Esophagus muscularis mucosa (tissue), 4 donors: ENCODE measurements around the gene PHC2. TPM values are rescaled to one million over a fixed set of nuclear protein-coding genes. Genes with fewer than 3 reads are reported as not detected.

ENCODE experiments used
- DNase-seq: peaks from one replicate; pipeline ENCODE4 v3.0.0-alpha.2; 2017; ENCODE audit errors: extremely low spot score
- H3K27ac ChIP-seq, 4 donors: fragments of 200-600 bp; sonication (generic); replicated peaks in 1 of 4; 1 replicate in 3 of 4; 2 replicates in 1 of 4; pipeline ENCODE4 v1.5.1; 2016 to 2019; ENCODE audit warnings: mild to moderate bottlenecking in 1 of 4
- H3K27me3 ChIP-seq, 4 donors: fragments of 200-600 bp; sonication (generic); one replicate each; pipeline versions ENCODE4 v1.5.1 to v1.6.0; 2016 to 2019
- H3K36me3 ChIP-seq, 4 donors: fragments of 200-600 bp; sonication (generic); one replicate each; pipeline ENCODE4 v1.5.1; 2016 to 2019
- H3K4me1 ChIP-seq, 4 donors: fragments of 200-600 bp; sonication (generic); one replicate each; pipeline ENCODE4 v1.5.1; 2016 to 2019
- H3K4me3 ChIP-seq, 4 donors: fragments of 200-600 bp; sonication (generic); 1 replicate in 2 of 4; 2 replicates in 2 of 4; pipeline ENCODE4 v1.5.1; 2016 to 2019; ENCODE audit warnings: mild to moderate bottlenecking in 4 of 4, moderate library complexity in 1 of 4
- H3K9me3 ChIP-seq, 4 donors: fragments of 200-600 bp; sonication (generic); 1 replicate in 3 of 4; 2 replicates in 1 of 4; pipeline ENCODE4 v1.5.1; 2016 to 2019
- EP300 ChIP-seq: sonication (generic); formaldehyde crosslinking; IDR thresholded peaks from one replicate; pipeline ENCODE4 v1.6.1; 2017; ENCODE audit warnings: antibody characterized with exemption
- POLR2A ChIP-seq: fragments of 450-650 bp; IDR thresholded peaks from one replicate; pipeline ENCODE4 v1.6.1; 2017; ENCODE audit warnings: antibody characterized with exemption, moderate library complexity, mild to moderate bottlenecking, low read depth
- POLR2AphosphoS5 ChIP-seq, 2 donors: sonication (generic); formaldehyde crosslinking; IDR thresholded peaks; one replicate each; pipeline ENCODE4 v1.6.1; 2017; ENCODE audit warnings: antibody characterized with exemption in 2 of 2
- WGBS: methylation state at CpG from one replicate; pipeline ENCODE4 v1.1.5; 2018; 5-methylcytosine and 5-hydroxymethylcytosine counted together
- intact Hi-C: fragments of 100-400 bp; cut with DNase I; formaldehyde crosslinking; loops from one replicate; pipeline ENCODE4 v1.15.1; 2023
- total RNA-seq, 4 donors: library from RNA; depleted of rRNA; stranded (reverse); fragments of >200 nt; gene quantifications; one replicate each; pipeline versions ENCODE4 v1.1.0 to v1.2.1, GENCODE V29; 2016
- TF ChIP-seq, protein P1 (sequence below), 3 experiments: fragments of 200-600 bp in 2 of 3; fragments of 450-650 bp in 1 of 3; sonication (generic) in 2 of 3; IDR thresholded peaks; one replicate each; pipeline ENCODE4 v1.5.1; 2017 to 2019; ENCODE audit warnings: antibody characterized with exemption in 3 of 3, mild to moderate bottlenecking in 2 of 3, moderate library complexity in 1 of 3

PHC2 gene
- total RNA-seq, 4 donors from 2014 or later = 104 to 274 (median 201) TPM

DNA sequence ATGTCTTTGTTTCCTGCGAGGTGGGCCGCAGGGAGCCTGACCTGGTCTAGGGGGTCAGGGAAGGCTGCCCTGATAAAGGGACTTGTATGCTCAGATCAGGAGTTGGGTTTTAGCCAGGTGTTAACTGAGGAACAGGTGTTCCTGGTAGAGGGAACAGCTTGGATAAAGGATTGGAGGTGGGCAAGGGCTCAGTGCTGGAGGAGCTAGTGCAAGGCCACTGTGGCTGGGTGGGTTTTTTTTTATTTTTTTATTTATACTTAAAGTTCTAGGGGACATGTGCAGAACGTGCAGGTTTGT lies 141.1 kb downstream of the PHC2 start:
- Histone ChIP-seq H3K9me3 (no peaks in the 10 kb centered on the region), H3K4me1 (peaks cover 19 to 37% (median 27%) of the 10 kb centered on the region in 4 donors), H3K36me3 (peaks cover 0 to 37% (median 21%) of the 10 kb centered on the region in 4 donors), H3K27ac (no peak overlapping the region), H3K27me3 (no peaks in the 10 kb centered on the region), H3K4me3 (no peak overlapping the region)
- TF ChIP-seq EP300 (no peak), POLR2A (no peak), POLR2AphosphoS5 (IDR thresholded peaks at IDR 0.05) (no peak)
- TF ChIP-seq, protein P1, sequence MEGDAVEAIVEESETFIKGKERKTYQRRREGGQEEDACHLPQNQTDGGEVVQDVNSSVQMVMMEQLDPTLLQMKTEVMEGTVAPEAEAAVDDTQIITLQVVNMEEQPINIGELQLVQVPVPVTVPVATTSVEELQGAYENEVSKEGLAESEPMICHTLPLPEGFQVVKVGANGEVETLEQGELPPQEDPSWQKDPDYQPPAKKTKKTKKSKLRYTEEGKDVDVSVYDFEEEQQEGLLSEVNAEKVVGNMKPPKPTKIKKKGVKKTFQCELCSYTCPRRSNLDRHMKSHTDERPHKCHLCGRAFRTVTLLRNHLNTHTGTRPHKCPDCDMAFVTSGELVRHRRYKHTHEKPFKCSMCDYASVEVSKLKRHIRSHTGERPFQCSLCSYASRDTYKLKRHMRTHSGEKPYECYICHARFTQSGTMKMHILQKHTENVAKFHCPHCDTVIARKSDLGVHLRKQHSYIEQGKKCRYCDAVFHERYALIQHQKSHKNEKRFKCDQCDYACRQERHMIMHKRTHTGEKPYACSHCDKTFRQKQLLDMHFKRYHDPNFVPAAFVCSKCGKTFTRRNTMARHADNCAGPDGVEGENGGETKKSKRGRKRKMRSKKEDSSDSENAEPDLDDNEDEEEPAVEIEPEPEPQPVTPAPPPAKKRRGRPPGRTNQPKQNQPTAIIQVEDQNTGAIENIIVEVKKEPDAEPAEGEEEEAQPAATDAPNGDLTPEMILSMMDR (IDR thresholded peaks at IDR 0.05) = no peak
- WGBS = 93% methylated on average over 3 of the region's 3 CpGs
- no peak for DNase-seq
- intact Hi-C loops = loop anchor here (10.0 kb wide), 1 partner anchor 155 kb away; no protein-coding TSS in a partner anchor

DNA sequence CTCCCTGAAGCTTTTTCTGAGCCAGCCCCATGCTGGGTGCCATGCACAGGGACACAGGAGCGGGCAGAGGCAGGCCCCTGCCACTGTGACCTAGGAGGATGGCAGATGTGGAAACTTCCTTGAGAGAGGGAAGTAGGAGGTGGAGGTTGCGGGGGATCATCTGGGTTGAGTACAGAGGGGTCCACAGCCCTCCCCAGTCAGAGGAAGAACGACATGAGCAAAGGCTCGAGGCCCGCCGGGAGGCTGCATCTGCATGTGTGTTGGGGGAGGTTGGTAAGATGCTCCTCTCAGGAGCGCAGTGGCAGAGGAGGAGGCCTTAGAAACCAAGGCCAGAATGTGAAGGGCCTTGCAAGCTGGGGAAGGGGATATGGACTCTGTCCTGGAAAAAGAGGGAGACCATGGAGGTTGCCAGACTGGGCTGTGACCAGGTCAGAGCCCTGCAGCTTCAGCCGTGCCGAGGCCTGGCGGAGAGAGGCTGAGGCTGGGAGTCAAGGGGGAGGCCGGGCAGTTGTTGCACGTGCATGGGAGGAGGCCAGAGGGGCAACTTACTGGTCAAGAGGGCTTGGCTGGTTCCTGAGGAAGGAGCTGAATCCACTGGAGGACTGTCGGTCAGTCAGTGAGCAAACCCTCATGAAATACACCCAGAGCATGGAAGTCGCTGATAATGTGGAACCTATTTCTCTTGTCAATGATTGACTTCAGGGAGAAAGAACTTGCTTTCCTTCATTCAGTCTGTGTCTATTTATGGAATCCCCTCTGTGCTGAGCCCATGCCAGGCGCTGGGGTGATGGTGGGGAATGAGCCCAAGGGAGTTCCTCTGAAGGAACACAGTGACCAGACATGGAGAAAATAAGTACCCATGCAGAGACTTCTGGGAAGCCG lies 141.7 kb downstream of the PHC2 start:
- intact Hi-C loops = no loop called here
- Histone ChIP-seq H3K4me3 (no peak overlapping the region), H3K27ac (peak overlapping the region in 1 of 4 donors; percentile 22), H3K4me1 (peaks cover 19 to 35% (median 25%) of the 10 kb centered on the region in 4 donors), H3K9me3 (no peaks in the 10 kb centered on the region), H3K36me3 (peaks cover 0 to 37% (median 20%) of the 10 kb centered on the region in 4 donors), H3K27me3 (no peaks in the 10 kb centered on the region)
- DNase-seq = no peak
- TF ChIP-seq POLR2A = no peak
- TF ChIP-seq, protein P1 (IDR thresholded peaks at IDR 0.05) = no peak
- TF ChIP-seq POLR2AphosphoS5 (IDR thresholded peaks at IDR 0.05) = no peak
- TF ChIP-seq EP300 = no peak
- 93% methylated on average over 16 of the region's 16 CpGs for WGBS

DNA sequence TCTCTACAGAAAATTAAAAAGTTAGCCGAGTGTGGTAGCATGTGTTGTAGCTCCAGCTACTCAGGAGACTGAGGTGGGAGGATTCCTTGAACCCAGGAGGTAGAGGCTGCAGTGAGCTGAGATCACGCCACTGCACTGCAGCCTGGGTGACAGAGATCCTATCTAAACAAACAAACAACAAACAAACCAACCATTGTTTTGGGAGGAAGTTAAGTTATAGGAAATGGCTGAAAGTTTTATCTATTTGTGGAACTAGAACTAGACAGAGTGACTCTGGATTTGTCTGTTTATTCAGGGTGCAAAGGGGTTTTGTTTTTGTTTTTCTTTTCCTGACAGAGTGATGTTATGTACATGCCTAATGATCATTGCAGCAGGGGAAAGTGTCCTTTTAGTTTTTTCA lies 143.6 kb downstream of the PHC2 start:
- intact Hi-C loops = no loop called here
- 90% methylated on average over 2 of the region's 2 CpGs for WGBS
- Histone ChIP-seq H3K27ac (no peak overlapping the region), H3K4me1 (peaks cover 12 to 20% (median 17%) of the 10 kb centered on the region in 4 donors), H3K27me3 (no peaks in the 10 kb centered on the region), H3K4me3 (no peak overlapping the region), H3K9me3 (no peaks in the 10 kb centered on the region), H3K36me3 (peaks cover 5 to 47% (median 27%) of the 10 kb centered on the region in 4 donors)
- DNase-seq = no peak
- TF ChIP-seq, protein P1 (IDR thresholded peaks at IDR 0.05) = no peak
- no peak for TF ChIP-seq POLR2A

DNA sequence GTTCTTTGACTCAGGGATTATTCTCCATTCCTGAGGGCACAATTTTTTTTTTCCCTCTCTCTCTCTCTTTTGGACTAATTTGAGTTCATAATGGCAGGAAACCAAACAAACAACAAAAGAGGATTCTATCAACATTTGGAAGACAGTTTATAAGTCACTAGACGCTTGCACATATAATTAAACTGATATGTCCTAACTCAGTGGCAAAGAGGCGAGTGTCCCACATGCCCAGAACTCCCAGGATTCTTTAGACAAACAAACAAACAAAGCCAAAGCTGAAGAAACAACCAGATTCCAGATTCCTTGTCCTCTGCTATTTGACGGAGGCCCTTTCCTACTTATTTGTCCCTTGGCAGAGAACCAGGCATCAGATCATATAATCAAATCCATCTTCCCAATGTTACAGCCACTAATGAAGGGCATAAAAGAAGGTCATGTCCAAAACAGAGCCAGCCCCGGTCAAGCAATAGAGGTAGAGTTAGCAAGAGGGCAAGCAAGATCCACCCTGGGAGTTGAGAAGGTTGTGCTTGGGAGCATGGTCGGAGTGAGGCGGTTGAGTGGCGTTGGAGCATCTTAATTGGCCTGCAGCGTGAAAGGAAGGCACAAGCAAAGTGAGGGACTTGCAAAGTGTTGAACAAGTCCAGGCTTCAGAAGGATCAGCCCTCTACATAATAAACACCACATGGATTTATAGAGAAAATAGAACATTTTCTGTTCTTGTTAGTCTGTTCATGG lies 144.3 kb downstream of the PHC2 start:
- Histone ChIP-seq H3K4me1 (peaks cover 12 to 20% (median 17%) of the 10 kb centered on the region in 4 donors), H3K4me3 (no peak overlapping the region), H3K27ac (no peak overlapping the region), H3K36me3 (peaks cover 12 to 54% (median 34%) of the 10 kb centered on the region in 4 donors), H3K9me3 (no peaks in the 10 kb centered on the region), H3K27me3 (no peaks in the 10 kb centered on the region)
- TF ChIP-seq POLR2A (no peak), POLR2AphosphoS5 (IDR thresholded peaks at IDR 0.05) (no peak), EP300 (no peak)
- TF ChIP-seq, protein P1 (IDR thresholded peaks at IDR 0.05) = no peak
- intact Hi-C loops = no loop called here
- no peak for DNase-seq
- WGBS = 77% methylated on average over 8 of the region's 8 CpGs
